ENCODE measurements around the gene EPAS1.

The EPAS1 gene

GRCh38 chr2:46375566-46376125 lies 78.4 kb downstream of the EPAS1 start:
- in situ Hi-C loops (cut with MboI; ENCODE audit: low sequenced_read_pairs, unreplicated experiment), result loop anchor here (25.0 kb wide), 1 partner anchor 738 kb away; no protein-coding TSS in a partner anchor
- no peak for DNase-seq (ENCODE audit: low spot score)
- no peak for TF ChIP-seq CTCF (IDR thresholded peaks at IDR 0.05; ENCODE audit: borderline replicate concordance, control extremely low read depth, extremely low read depth, insufficient read depth, missing control alignments)

GRCh38 chr2:46376586-46376985 lies 79.4 kb downstream of the EPAS1 start:
- in situ Hi-C loops (cut with MboI; ENCODE audit: low sequenced_read_pairs, unreplicated experiment), result loop anchor here (25.0 kb wide), 1 partner anchor 739 kb away; no protein-coding TSS in a partner anchor
- TF ChIP-seq CTCF (IDR thresholded peaks at IDR 0.05; ENCODE audit: borderline replicate concordance, control extremely low read depth, extremely low read depth, insufficient read depth, missing control alignments), result no peak
- no peak for DNase-seq (ENCODE audit: low spot score)

GRCh38 chr2:46377101-46377581 lies 79.9 kb downstream of the EPAS1 start:
- in situ Hi-C loops (cut with MboI; ENCODE audit: low sequenced_read_pairs, unreplicated experiment), result loop anchor here (25.0 kb wide), 1 partner anchor 740 kb away; no protein-coding TSS in a partner anchor
- TF ChIP-seq CTCF (IDR thresholded peaks at IDR 0.05; ENCODE audit: borderline replicate concordance, control extremely low read depth, extremely low read depth, insufficient read depth, missing control alignments), result no peak
- no peak for DNase-seq (ENCODE audit: low spot score)

GRCh38 chr2:46377666-46378560 lies 80.7 kb downstream of the EPAS1 start:
- TF ChIP-seq CTCF (IDR thresholded peaks at IDR 0.05; ENCODE audit: borderline replicate concordance, control extremely low read depth, extremely low read depth, insufficient read depth, missing control alignments), result no peak
- in situ Hi-C loops (cut with MboI; ENCODE audit: low sequenced_read_pairs, unreplicated experiment), result loop anchor here (25.0 kb wide), 1 partner anchor 741 kb away; no protein-coding TSS in a partner anchor

DNA sequence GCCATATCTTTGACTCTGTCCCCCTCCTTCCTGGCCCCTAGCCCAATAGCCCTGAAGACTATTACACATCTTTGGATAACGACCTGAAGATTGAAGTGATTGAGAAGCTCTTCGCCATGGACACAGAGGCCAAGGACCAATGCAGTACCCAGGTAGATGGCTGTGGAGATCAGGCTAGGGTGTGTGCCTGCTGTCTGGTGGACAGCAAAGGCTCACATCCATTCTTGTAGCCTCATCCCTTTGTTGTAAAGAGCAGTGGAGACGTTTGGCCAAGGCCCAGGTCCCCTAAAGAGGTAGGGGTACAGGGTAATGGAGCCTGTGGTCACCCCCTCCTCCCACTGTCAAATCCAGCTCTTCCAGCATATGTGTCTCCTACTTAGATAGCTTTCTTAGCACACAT lies 81.4 kb downstream of the EPAS1 start:
- in situ Hi-C loops (cut with MboI; ENCODE audit: low sequenced_read_pairs, unreplicated experiment), result loop anchor here (25.0 kb wide), 1 partner anchor 741 kb away; no protein-coding TSS in a partner anchor
- no peak for DNase-seq (ENCODE audit: low spot score)
- TF ChIP-seq CTCF (IDR thresholded peaks at IDR 0.05; ENCODE audit: borderline replicate concordance, control extremely low read depth, extremely low read depth, insufficient read depth, missing control alignments), result no peak

More at GRCh38 chr2:46377666-46378560, 80.7 kb downstream of the EPAS1 start:
- no peak for DNase-seq (ENCODE audit: low spot score)

DNA sequence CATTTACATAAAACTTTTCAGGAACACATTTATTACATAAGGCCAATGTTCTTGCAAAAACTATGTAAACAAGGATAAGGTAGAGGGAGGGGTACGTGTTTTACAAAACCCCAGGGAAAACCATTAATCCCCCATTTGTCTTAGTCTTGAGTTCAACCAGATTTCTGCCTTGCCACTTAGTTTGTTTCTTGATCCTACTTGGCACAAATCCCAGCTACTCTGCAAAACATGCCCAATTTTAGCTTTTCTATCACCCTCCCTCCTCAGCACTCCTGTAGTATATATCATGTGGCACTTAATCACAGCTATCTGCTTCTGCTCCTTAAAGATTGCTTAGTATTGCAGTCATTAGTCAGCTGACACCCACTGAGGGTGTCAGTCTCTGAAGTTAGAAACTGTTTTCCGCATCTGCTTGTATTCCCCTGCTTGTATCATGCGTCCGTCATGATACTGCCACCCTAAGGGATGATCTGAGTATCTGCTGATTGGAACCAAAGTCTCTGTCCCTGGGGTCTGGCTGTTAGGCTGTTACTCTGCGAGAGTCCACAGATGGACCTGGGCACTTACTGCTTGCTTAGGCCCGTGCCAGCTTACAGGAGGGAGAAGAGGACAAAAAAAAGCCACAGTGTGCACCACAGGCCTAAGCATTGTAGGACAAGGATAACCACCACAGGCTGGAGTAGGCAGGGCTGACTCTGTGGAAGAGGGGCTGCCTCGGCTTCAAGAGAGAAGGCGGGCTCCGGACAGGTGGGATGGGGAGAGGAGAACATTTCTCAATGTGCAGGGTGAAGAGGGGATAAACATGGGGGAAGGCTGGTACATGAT lies 82.2 kb downstream of the EPAS1 start:
- no peak for DNase-seq (ENCODE audit: low spot score)
- in situ Hi-C loops (cut with MboI; ENCODE audit: low sequenced_read_pairs, unreplicated experiment), result loop anchor here (25.0 kb wide), 1 partner anchor 742 kb away; no protein-coding TSS in a partner anchor
- TF ChIP-seq CTCF (IDR thresholded peaks at IDR 0.05; ENCODE audit: borderline replicate concordance, control extremely low read depth, extremely low read depth, insufficient read depth, missing control alignments), result no peak

Measured in GM13976 (cell line).